Adrenal gland (tissue), 5 donors: ENCODE data around the gene CCDC90B.

ENCODE experiments used
- CTCF ChIP-seq, 6 experiments: fragments of 450-650 bp in 4 of 6; fragments of 200-600 bp in 2 of 6; sonication (generic) in 1 of 6; IDR thresholded peaks; 1 replicate in 5 of 6; 2 replicates in 1 of 6; pipeline versions ENCODE4 v1.5.1 to v1.8.0; 2016 to 2021; ENCODE audit warnings: antibody characterized with exemption in 6 of 6, mild to moderate bottlenecking in 2 of 6, moderate library complexity in 1 of 6
- POLR2A ChIP-seq, 2 donors: fragments of 450-650 bp; IDR thresholded peaks; one replicate each; pipeline ENCODE4 v1.6.1; 2017; ENCODE audit warnings: antibody characterized with exemption in 2 of 2, mild to moderate bottlenecking in 2 of 2, moderate library complexity in 1 of 2
- donor health status: DM: no; HTN: no; CAD: no.

GRCh38 chr11:83319346-83319745, 33.2 kb upstream of the CCDC90B start:
- TF ChIP-seq CTCF (IDR thresholded peaks at IDR 0.05) = no peak
- no peak for TF ChIP-seq POLR2A (IDR thresholded peaks at IDR 0.05)
